Epithelial cell of umbilical artery (primary cell): ENCODE measurements around the gene STH. TPM values are rescaled to one million over a fixed set of nuclear protein-coding genes. Genes with fewer than 3 reads are reported as not detected.

ENCODE experiments used
- total RNA-seq: library from RNA; depleted of rRNA; stranded (reverse); fragments of >200 nt; gene quantifications from 2 replicates; pipeline ENCODE4 v1.2.3, GENCODE V29; 2014

Gene STH
- total RNA-seq = not detected in 2 replicates

DNA sequence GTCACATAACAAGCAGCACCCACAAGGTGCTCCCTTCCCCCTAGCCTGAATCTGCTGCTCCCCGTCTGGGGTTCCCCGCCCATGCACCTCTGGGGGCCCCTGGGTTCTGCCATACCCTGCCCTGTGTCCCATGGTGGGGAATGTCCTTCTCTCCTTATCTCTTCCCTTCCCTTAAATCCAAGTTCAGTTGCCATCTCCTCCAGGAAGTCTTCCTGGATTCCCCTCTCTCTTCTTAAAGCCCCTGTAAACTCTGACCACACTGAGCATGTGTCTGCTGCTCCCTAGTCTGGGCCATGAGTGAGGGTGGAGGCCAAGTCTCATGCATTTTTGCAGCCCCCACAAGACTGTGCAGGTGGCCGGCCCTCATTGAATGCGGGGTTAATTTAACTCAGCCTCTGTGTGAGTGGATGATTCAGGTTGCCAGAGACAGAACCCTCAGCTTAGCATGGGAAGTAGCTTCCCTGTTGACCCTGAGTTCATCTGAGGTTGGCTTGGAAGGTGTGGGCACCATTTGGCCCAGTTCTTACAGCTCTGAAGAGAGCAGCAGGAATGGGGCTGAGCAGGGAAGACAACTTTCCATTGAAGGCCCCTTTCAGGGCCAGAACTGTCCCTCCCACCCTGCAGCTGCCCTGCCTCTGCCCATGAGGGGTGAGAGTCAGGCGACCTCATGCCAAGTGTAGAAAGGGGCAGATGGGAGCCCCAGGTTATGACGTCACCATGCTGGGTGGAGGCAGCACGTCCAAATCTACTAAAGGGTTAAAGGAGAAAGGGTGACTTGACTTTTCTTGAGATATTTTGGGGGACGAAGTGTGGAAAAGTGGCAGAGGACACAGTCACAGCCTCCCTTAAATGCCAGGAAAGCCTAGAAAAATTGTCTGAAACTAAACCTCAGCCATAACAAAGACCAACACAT lies at the start of gene STH:
Gene STH, plus strand, starts transcription at position 264 of the 913 bp plus-strand sequence. Its CDS starts 30 bp downstream, at position 294.

Other genes starting within 250 kb of the STH start
- not detected in 2 replicates for gene CRHR1, start 214.9 kb upstream of the STH start, total RNA-seq
- gene SPPL2C, start 154.4 kb upstream of the STH start, total RNA-seq = not detected in 2 replicates
- under 0.01 TPM in 1 of 2 replicates, not detected in the other for gene MAPT, start 104.7 kb upstream of the STH start, total RNA-seq
- gene KANSL1, start 194.2 kb downstream of the STH start, total RNA-seq = 71.1 and 104 TPM in 2 replicates